A549 (cell line): Measurements from ENCODE around the gene PCOLCE2. TPM values are rescaled to one million over a fixed set of nuclear protein-coding genes. Genes with fewer than 3 reads are reported as not detected.

ENCODE experiments used
- ATAC-seq, 2 experiments: fragments of 200-7000 bp in 1 of 2; fragments of >200 bp in 1 of 2; cut with Nextera tagmentation in 1 of 2; cut with Tn5 transposase in 1 of 2; 3 replicates each; pipeline versions ENCODE4 v1.8.0 to v1.9.1; 2018 to 2020; ENCODE audit warnings: mild to moderate bottlenecking in 1 of 2, moderate library complexity in 1 of 2
- CTCF ChIA-PET: fragments of 300-600 bp; sonication (Branson Sonifier 250); formaldehyde crosslinking; extraction: SDS; loops from one replicate; lab custom pipeline; 2021; ENCODE audit warnings: antibody characterized with exemption, inconsistent platforms; lab: Yijun Ruan, JAX
- POLR2A ChIA-PET: fragments of 350-600 bp; formaldehyde crosslinking; extraction: SDS; loops from one replicate; lab custom pipeline; 2021; ENCODE audit warnings: antibody characterized with exemption, inconsistent platforms; lab: Yijun Ruan, JAX
- DNase-seq, 2 experiments: peaks; one replicate each; pipeline versions ENCODE4 v3.0.0 to v3.0.0-alpha.2; 2011 to 2016; ENCODE audit warnings: low read depth in 1 of 2, low spot score in 1 of 2
- FAIRE-seq: peaks from 2 replicates; lab custom pipeline; 2011; peaks lifted over from hg19 to GRCh38; lab: Jason Lieb, UNC
- H3K27ac ChIP-seq, 2 experiments: fragments of >200 bp; sonication (Bioruptor Twin); formaldehyde crosslinking; 3 replicates each; pipeline ENCODE4 v1.5.1; 2016 to 2017
- H3K4me1 ChIP-seq: fragments of >200 bp; sonication (Bioruptor Twin); formaldehyde crosslinking; 3 replicates; pipeline ENCODE4 v1.6.1; 2016
- H3K4me2 ChIP-seq: fragments of >200 bp; sonication (Bioruptor Twin); formaldehyde crosslinking; 3 replicates; pipeline ENCODE4 v1.6.1; 2016
- H3K4me3 ChIP-seq: fragments of >200 bp; sonication (Bioruptor Twin); formaldehyde crosslinking; 3 replicates; pipeline ENCODE4 v1.5.1; 2016
- H3K9me3 ChIP-seq: fragments of >200 bp; sonication (Bioruptor Twin); formaldehyde crosslinking; 3 replicates; pipeline ENCODE4 v1.6.1; 2016
- BCL3 ChIP-seq: fragments of >200 bp; sonication (Bioruptor Twin); formaldehyde crosslinking; IDR thresholded peaks from 3 replicates; pipeline ENCODE4 v1.6.1; 2016
- CBX2 ChIP-seq: fragments of 200-600 bp; sonication (generic); IDR thresholded peaks from 2 replicates; pipeline ENCODE4 v1.6.1; 2016; ENCODE audit warnings: low read depth, mild to moderate bottlenecking, borderline replicate concordance
- CHD4 ChIP-seq: fragments of 200-600 bp; sonication (generic); IDR thresholded peaks from 2 replicates; pipeline ENCODE4 v1.6.1; 2016; ENCODE audit warnings: antibody characterized with exemption, mild to moderate bottlenecking, borderline replicate concordance
- CTCF ChIP-seq: fragments of >200 bp; sonication (Bioruptor Twin); formaldehyde crosslinking; IDR thresholded peaks from 3 replicates; pipeline ENCODE4 v1.5.1; 2016
- E2F6 ChIP-seq: IDR thresholded peaks from 2 replicates; pipeline ENCODE4 v1.6.1; 2012; ENCODE audit warnings: low read depth, borderline replicate concordance
- EHF ChIP-seq: fragments of 250-450 bp; sonication (Bioruptor Pico); IDR thresholded peaks from 2 replicates; pipeline ENCODE4 v1.5.0; 2020; ENCODE audit warnings: mild to moderate bottlenecking
- EHMT2 ChIP-seq: fragments of 200-600 bp; sonication (generic); IDR thresholded peaks from 2 replicates; pipeline ENCODE4 v1.6.1; 2016; ENCODE audit warnings: antibody characterized with exemption, low read depth, mild to moderate bottlenecking, moderate library complexity
- GATA3 ChIP-seq: IDR thresholded peaks from 2 replicates; pipeline ENCODE4 v1.6.1; 2012; ENCODE audit warnings: borderline replicate concordance
- HDAC2 ChIP-seq: fragments of 200-600 bp; sonication (generic); IDR thresholded peaks from 2 replicates; pipeline ENCODE4 v1.6.1; 2016
- HEYL ChIP-seq: fragments of 250-450 bp; sonication (Bioruptor Pico); IDR thresholded peaks from 2 replicates; pipeline ENCODE4 v1.8.0; 2021; ENCODE audit warnings: mild to moderate bottlenecking, moderate library complexity
- JUN ChIP-seq, 2 experiments: fragments of >200 bp; sonication (Bioruptor Twin); formaldehyde crosslinking; IDR thresholded peaks; 2 replicates in 1 of 2; 3 replicates in 1 of 2; pipeline ENCODE4 v1.6.1; 2016 to 2017
- KDM1A ChIP-seq: fragments of 200-600 bp; sonication (generic); IDR thresholded peaks from 2 replicates; pipeline ENCODE4 v1.6.1; 2016; ENCODE audit warnings: low read depth, mild to moderate bottlenecking
- RAD21 ChIP-seq, 2 experiments: fragments of >200 bp in 1 of 2; sonication (Bioruptor Twin) in 1 of 2; formaldehyde crosslinking in 1 of 2; IDR thresholded peaks in 1 of 2; conservative IDR thresholded peaks in 1 of 2; 2 replicates in 1 of 2; 3 replicates in 1 of 2; pipeline ENCODE4 v1.6.1; 2012 to 2018; ENCODE audit warnings: inconsistent platforms in 1 of 2
- RARB ChIP-seq: fragments of 250-450 bp; sonication (Bioruptor Pico); IDR thresholded peaks from 2 replicates; pipeline ENCODE4 v1.8.0; 2021; ENCODE audit warnings: mild to moderate bottlenecking, moderate library complexity
- RNF2 ChIP-seq: fragments of 200-600 bp; sonication (generic); IDR thresholded peaks from 2 replicates; pipeline ENCODE4 v1.6.1; 2016; ENCODE audit warnings: low read depth, mild to moderate bottlenecking, antibody characterized with exemption, moderate library complexity, borderline replicate concordance
- SMC3 ChIP-seq: fragments of >200 bp; sonication (Bioruptor Twin); formaldehyde crosslinking; IDR thresholded peaks from 3 replicates; pipeline ENCODE4 v1.6.1; 2018; ENCODE audit warnings: inconsistent platforms
- TFCP2L1 ChIP-seq: fragments of 250-450 bp; sonication (Bioruptor Pico); IDR thresholded peaks from 2 replicates; pipeline ENCODE4 v1.5.0; 2021; ENCODE audit warnings: mild to moderate bottlenecking
- TP53 ChIP-seq: fragments of 250-450 bp; sonication (Bioruptor Pico); IDR thresholded peaks from 2 replicates; pipeline ENCODE4 v1.5.0; 2021; ENCODE audit warnings: mild to moderate bottlenecking, moderate library complexity
- WGBS: methylation state at CpG from one replicate; pipeline ENCODE4 v1.1.6; 2017; ENCODE audit errors: missing lambda C conversion rate; 5-methylcytosine and 5-hydroxymethylcytosine counted together
- polyA plus RNA-seq, 4 experiments: library from polyadenylated mRNA; depleted of rRNA in 3 of 4; stranded (reverse); fragments of >200 nt; fragmentation: RNase III in 1 of 4; extraction: RNeasy Plus Mini Kit Qiagen cat#74134 plus additional on column Dnase treatment in 1 of 4; gene quantifications; 2 replicates in 3 of 4; 3 replicates in 1 of 4; pipeline ENCODE4 v1.2.3, GENCODE V29; 2011 to 2017

The PCOLCE2 gene
- polyA plus RNA-seq, 2 of the 4 experiments (the other 2 are of a cell fraction) = 41.0 to 43.9 TPM

- DNase-seq = no peak
- 94% methylated on average over 4 of the region's 4 CpGs for WGBS
- CTCF ChIA-PET = interaction anchor here (2.4 kb wide), 1 partner anchor 34 kb away, joined by 6 read pairs; no protein-coding TSS in a partner anchor
Measured at GRCh38 chr3:142861926-142862325, 27.0 kb downstream of the PCOLCE2 start.

GRCh38 chr3:142858043-142858442, 30.8 kb downstream of the PCOLCE2 start:
- WGBS = 66% methylated on average over 3 of the region's 3 CpGs

More at GRCh38 chr3:142861926-142862325, 27.0 kb downstream of the PCOLCE2 start:
- H3K4me2 ChIP-seq = no peak overlapping the region
- ATAC-seq = no peak
- H3K9me3 ChIP-seq = no peaks in the 10 kb centered on the region
- H3K27ac ChIP-seq = no peak overlapping the region
- FAIRE-seq = no peak
- H3K4me3 ChIP-seq = no peak overlapping the region
- H3K4me1 ChIP-seq = peaks cover 12% of the 10 kb centered on the region
- POLR2A ChIA-PET = no interaction called here
- TF ChIP-seq KDM1A (no peak), CHD4 (no peak), TFCP2L1 (CRISPR knock-in tag) (no peak), HDAC2 (no peak), E2F6 (no peak), RARB (CRISPR knock-in tag) (no peak), BCL3 (no peak), CBX2 (no peak), JUN (IDR thresholded peaks at IDR 0.05) (no peak)
- TF ChIP-seq, all 56 proteins: peak for 0

GRCh38 chr3:142857056-142857455, 31.8 kb downstream of the PCOLCE2 start:
- TF ChIP-seq TFCP2L1 (CRISPR knock-in tag) (no peak), EHF (CRISPR knock-in tag) (no peak), GATA3 (no peak), RAD21 (conservative IDR thresholded peaks at IDR 0.05 in 1 of 2, IDR thresholded peaks at IDR 0.05 in 1 of 2) (peak in 1 of 2 experiments; percentile 38; a peak in 2 of 5 replicates), TP53 (CRISPR knock-in tag) (no peak), CTCF (peak; percentile 34; the same call in 2 of the 3 replicates), SMC3 (0 out of 3 replicates have a peak, but pooled peaks have one; percentile 26), RNF2 (no peak)
- 38% methylated on average over 6 of the region's 6 CpGs for WGBS
- POLR2A ChIA-PET = interaction anchor here (0.7 to 1.9 kb wide), 3 partner anchors 29 to 278 kb away, joined by 3 to 7 read pairs (median 3); partner anchors contain the start of gene ATR
- Histone ChIP-seq H3K4me1 (peaks cover 28% of the 10 kb centered on the region), H3K9me3 (no peaks in the 10 kb centered on the region), H3K27ac (no peak overlapping the region), H3K4me3 (no peak overlapping the region), H3K4me2 (no peak overlapping the region)
- ATAC-seq = peak; percentile 97 to 98
- peak; percentile 72 to 80 for DNase-seq
- CTCF ChIA-PET = interaction anchor here (0.6 to 8.3 kb wide), 20 partner anchors 9 to 270 kb away, joined by 3 to 89 read pairs (median 4); no protein-coding TSS in a partner anchor
- peak; percentile 70 for FAIRE-seq

More at GRCh38 chr3:142858043-142858442, 30.8 kb downstream of the PCOLCE2 start:
- POLR2A ChIA-PET = no interaction called here
- peaks cover 20% of the 10 kb centered on the region for H3K4me1 ChIP-seq
- no peak overlapping the region for H3K4me3 ChIP-seq
- DNase-seq (no peak), FAIRE-seq (no peak), ATAC-seq (no peak)
- H3K4me2 ChIP-seq = no peak overlapping the region
- H3K27ac ChIP-seq = no peak overlapping the region
- no peaks in the 10 kb centered on the region for H3K9me3 ChIP-seq
- CTCF ChIA-PET = interaction anchor here (1.0 to 8.3 kb wide), 5 partner anchors 11 to 45 kb away, joined by 3 to 89 read pairs (median 5); no protein-coding TSS in a partner anchor
- no peak for TF ChIP-seq E2F6
- TF ChIP-seq HEYL (CRISPR knock-in tag) = no peak
- no peak for TF ChIP-seq TFCP2L1 (CRISPR knock-in tag)
- TF ChIP-seq EHMT2 = no peak
